B cell (primary cell): ENCODE results near the gene S1PR3. TPM values are rescaled to one million over a fixed set of nuclear protein-coding genes. Genes with fewer than 3 reads are reported as not detected.

Experiments used
- ATAC-seq: fragments of 200-7000 bp; cut with Tn5 transposase; one replicate; pipeline ENCODE4 v1.10.0; 2021; ENCODE audit warnings: low read depth, mild to moderate bottlenecking, moderate number of reproducible peaks, moderate library complexity
- CTCF ChIA-PET: fragments of 350-600 bp; sonication (Branson Sonifier 250); formaldehyde crosslinking; loops from one replicate; lab custom pipeline; 2021; ENCODE audit warnings: antibody characterized with exemption, inconsistent platforms; lab: Charles Lee
- POLR2A ChIA-PET: fragments of 350-600 bp; sonication (Branson Sonifier 250); formaldehyde crosslinking; loops from one replicate; lab custom pipeline; 2021; ENCODE audit warnings: antibody characterized with exemption; lab: Charles Lee
- DNase-seq: peaks from one replicate; pipeline ENCODE4 v3.0.0; 2013
- H2AFZ ChIP-seq: 2 replicates; pipeline ENCODE4 v1.6.1; 2012; ENCODE audit warnings: mild to moderate bottlenecking, low read depth, low read length; ENCODE audit not compliant: insufficient read depth, poor library complexity, severe bottlenecking
- H3K27ac ChIP-seq, 2 donors: 1 replicate in 1 of 2; 2 replicates in 1 of 2; pipeline ENCODE4 v1.5.1; 2012 to 2013; ENCODE audit warnings: low read length in 2 of 2, mild to moderate bottlenecking in 2 of 2, moderate library complexity in 1 of 2
- H3K27me3 ChIP-seq, 4 experiments: fragments of 200-600 bp in 1 of 4; sonication (generic) in 1 of 4; replicated peaks in 1 of 4; 1 replicate in 2 of 4; 2 replicates in 2 of 4; pipeline versions ENCODE4 v1.6.1 to v1.7.0; 2013 to 2016; ENCODE audit warnings: low read length in 3 of 4, mild to moderate bottlenecking in 2 of 4, mixed read lengths in 1 of 4, moderate library complexity in 1 of 4; ENCODE audit not compliant: insufficient read depth in 4 of 4, control insufficient read depth in 3 of 4; ENCODE audit errors: control extremely low read depth in 1 of 4
- H3K36me3 ChIP-seq, 2 experiments: replicated peaks in 1 of 2; 1 replicate in 1 of 2; 2 replicates in 1 of 2; pipeline versions ENCODE4 v1.6.1 to v1.7.1; 2013; ENCODE audit warnings: low read length in 1 of 2; ENCODE audit not compliant: insufficient read depth in 2 of 2, control insufficient read depth in 1 of 2; ENCODE audit errors: control extremely low read depth in 1 of 2, extremely low read depth in 1 of 2
- H3K4me1 ChIP-seq, 2 donors: fragments of 200-600 bp in 1 of 2; sonication (generic) in 1 of 2; 1 replicate in 1 of 2; 2 replicates in 1 of 2; pipeline versions ENCODE4 v1.5.1 to v1.6.1; 2013 to 2017; ENCODE audit warnings: low read length in 2 of 2; ENCODE audit not compliant: control insufficient read depth in 2 of 2, insufficient read depth in 2 of 2
- H3K4me2 ChIP-seq: replicated peaks from 2 replicates; pipeline ENCODE3; 2012; ENCODE audit warnings: mild to moderate bottlenecking, low read depth, low read length; ENCODE audit not compliant: poor library complexity, severe bottlenecking
- H3K4me3 ChIP-seq, 5 experiments: fragments of 200-600 bp in 1 of 5; sonication (generic) in 1 of 5; 1 replicate in 3 of 5; 2 replicates in 2 of 5; pipeline versions ENCODE4 v1.5.1 to v1.7.0; 2011 to 2016; ENCODE audit warnings: low read length in 4 of 5, mild to moderate bottlenecking in 4 of 5, low read depth in 2 of 5, control low read depth in 1 of 5, moderate library complexity in 1 of 5; ENCODE audit not compliant: insufficient read depth in 1 of 5; ENCODE audit errors: control extremely low read depth in 1 of 5, extremely low read depth in 1 of 5
- H3K79me2 ChIP-seq: fragments of 200-600 bp; sonication (generic); one replicate; pipeline ENCODE4 v1.6.0; 2016; ENCODE audit warnings: low read length; ENCODE audit not compliant: control insufficient read depth, insufficient read depth
- H3K9ac ChIP-seq: fragments of 200-600 bp; sonication (generic); 2 replicates; pipeline ENCODE4 v1.6.1; 2017; ENCODE audit warnings: mild to moderate bottlenecking, low read length, moderate library complexity
- H3K9me3 ChIP-seq, 3 donors: one replicate each; pipeline versions ENCODE4 v1.6.1 to v1.7.1; 2013; ENCODE audit warnings: low read length in 2 of 3; ENCODE audit not compliant: control insufficient read depth in 2 of 3, insufficient read depth in 1 of 3; ENCODE audit errors: control extremely low read depth in 1 of 3
- H4K20me1 ChIP-seq: 2 replicates; pipeline ENCODE4 v1.6.0; 2012; ENCODE audit warnings: mild to moderate bottlenecking, low read length; ENCODE audit not compliant: insufficient read depth, control insufficient read depth, poor library complexity, severe bottlenecking
- H3K27ac Mint-ChIP-seq: one replicate; pipeline ENCODE4 v1.8.0; 2021; ENCODE audit warnings: mixed read lengths
- H3K27me3 Mint-ChIP-seq: one replicate; pipeline ENCODE4 v1.8.0; 2021; ENCODE audit warnings: mixed read lengths
- H3K4me1 Mint-ChIP-seq: one replicate; pipeline ENCODE4 v1.8.0; 2021; ENCODE audit warnings: mixed read lengths
- H3K4me3 Mint-ChIP-seq: one replicate; pipeline ENCODE4 v1.8.0; 2021; ENCODE audit warnings: mixed read lengths
- H3K9me3 Mint-ChIP-seq: one replicate; pipeline ENCODE4 v1.8.0; 2022; ENCODE audit warnings: mixed read lengths; ENCODE audit not compliant: insufficient read depth
- CTCF ChIP-seq: fragments of 200-600 bp; IDR thresholded peaks from one replicate; pipeline ENCODE4 v1.8.0; 2022; ENCODE audit warnings: antibody characterized with exemption, mild to moderate bottlenecking
- EZH2 ChIP-seq: IDR thresholded peaks from 2 replicates; pipeline ENCODE4 v1.6.1; 2012; ENCODE audit warnings: borderline replicate concordance, low read depth, mild to moderate bottlenecking, moderate library complexity, low read length; ENCODE audit not compliant: insufficient read depth, poor library complexity, severe bottlenecking
- WGBS: methylation state at CpG from one replicate; pipeline ENCODE4 v1.1.5; 2013; ENCODE audit warnings: missing lambda C conversion rate; ENCODE audit not compliant: insufficient coverage; 5-methylcytosine and 5-hydroxymethylcytosine counted together
- intact Hi-C: fragments of 100-400 bp; cut with micrococcal nuclease; formaldehyde crosslinking; loops from one replicate; pipeline ENCODE4 v1.10.0; 2022
- polyA plus RNA-seq: library from polyadenylated mRNA; depleted of rRNA; stranded (reverse); fragments of >200 nt; gene quantifications from 2 replicates; pipeline ENCODE4 v1.2.3, GENCODE V29; 2012
- total RNA-seq, 2 donors: library from RNA; stranded (reverse); fragments of 120-200 nt in 1 of 2; gene quantifications; 1 replicate in 1 of 2; 2 replicates in 1 of 2; pipeline versions ENCODE4 v1.2.3 to v1.2.4, GENCODE V29; 2013 to 2022

The S1PR3 gene
- total and polyA plus RNA-seq, 2 donors (not counting 1 experiment from before 2014, with no cell fraction given): 0.25 TPM; not detected in 1

- Histone ChIP-seq H3K4me1 (no peaks in the 10 kb centered on the region), H4K20me1 (no peaks in the 10 kb centered on the region), H3K4me2 (no peak overlapping the region), H3K36me3 (no peaks in the 10 kb centered on the region), H3K9ac (no peak overlapping the region), H3K79me2 (no peaks in the 10 kb centered on the region), H3K27ac (no peak overlapping the region), H3K4me3 (no peak overlapping the region), H2AFZ (no peak overlapping the region), H3K27me3 (peaks cover 0 to 2% (median under 1%) of the 10 kb centered on the region in 4 experiments), H3K9me3 (no peaks in the 10 kb centered on the region)
- no peak overlapping the region for H3K4me3 Mint-ChIP-seq
- no peak for DNase-seq
- no peak for TF ChIP-seq EZH2
- no peak for TF ChIP-seq CTCF
- POLR2A ChIA-PET: no interaction called here
- CTCF ChIA-PET: no interaction called here
- no peaks in the 10 kb centered on the region for H3K9me3 Mint-ChIP-seq
- no peak overlapping the region for H3K27ac Mint-ChIP-seq
- no peak for ATAC-seq
- peaks cover 15% of the 10 kb centered on the region for H3K27me3 Mint-ChIP-seq
- 85% methylated on average over 7 of the region's 9 CpGs for WGBS
- H3K4me1 Mint-ChIP-seq: no peaks in the 10 kb centered on the region
- intact Hi-C loops: no loop called here
These were observed 16.9 kb downstream of the S1PR3 start for GRCh38 chr9:89008055-89008743.

DNA sequence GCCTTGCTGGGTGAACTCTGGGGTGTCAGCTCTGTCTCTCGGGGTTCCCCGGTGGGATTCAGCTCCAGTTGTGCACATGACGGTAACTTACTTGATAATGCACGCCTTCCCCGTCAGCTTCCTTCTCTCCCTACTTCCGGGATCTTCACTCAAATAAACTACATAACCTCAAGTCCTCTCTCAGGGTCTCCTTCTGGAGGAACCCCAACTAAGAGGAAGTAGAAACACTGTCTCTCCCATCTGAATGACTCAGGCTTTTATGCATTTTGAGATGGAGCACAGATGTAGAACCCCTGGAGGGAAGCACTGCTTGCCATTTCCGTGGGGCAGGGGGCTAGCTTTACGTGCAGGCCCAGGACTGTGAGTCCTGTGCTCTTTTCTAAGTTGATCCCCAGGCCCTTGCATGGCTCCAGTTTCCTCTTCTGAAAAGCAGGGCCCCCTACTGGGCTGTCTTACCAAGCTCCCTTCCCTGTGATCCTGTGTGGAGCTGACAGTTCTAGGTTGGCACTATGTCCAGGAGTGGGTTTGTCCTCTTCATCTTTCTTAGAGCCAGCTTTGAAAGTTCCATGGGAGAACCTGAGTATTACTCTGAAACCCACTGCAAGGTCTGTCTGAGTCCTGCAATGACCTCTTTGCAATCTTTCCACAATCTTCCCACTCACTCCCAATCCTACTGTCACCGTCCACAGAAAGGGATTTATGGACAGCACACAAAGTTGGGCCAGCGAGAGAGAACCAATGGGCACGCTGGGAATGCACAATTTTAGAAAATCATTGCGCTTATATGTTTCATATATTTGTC, 17.7 kb downstream of the S1PR3 start:
- Histone ChIP-seq H3K4me2 (no peak overlapping the region), H3K4me1 (no peaks in the 10 kb centered on the region), H3K9ac (no peak overlapping the region), H3K27me3 (peaks cover 0 to 7% (median 1%) of the 10 kb centered on the region in 4 experiments), H2AFZ (no peak overlapping the region), H3K4me3 (no peak overlapping the region), H3K79me2 (no peaks in the 10 kb centered on the region), H3K9me3 (no peaks in the 10 kb centered on the region), H3K27ac (no peak overlapping the region), H4K20me1 (no peaks in the 10 kb centered on the region), H3K36me3 (no peaks in the 10 kb centered on the region)
- Mint-ChIP-seq H3K9me3 (no peaks in the 10 kb centered on the region), H3K27me3 (peaks cover 12% of the 10 kb centered on the region), H3K4me3 (no peak overlapping the region), H3K4me1 (no peaks in the 10 kb centered on the region), H3K27ac (no peak overlapping the region)
- TF ChIP-seq EZH2 (no peak), CTCF (no peak)
- CTCF ChIA-PET: no interaction called here
- POLR2A ChIA-PET: no interaction called here
- WGBS: 64% methylated on average over 12 of the region's 12 CpGs
- intact Hi-C loops: no loop called here
- no peak for DNase-seq
- no peak for ATAC-seq
